Activated CD8-positive, alpha-beta memory T cell treated with anti-CD3 and anti-CD28 coated beads for 36 hours (primary cell): Measurements from ENCODE around the gene CLK3. TPM values are rescaled to one million over a fixed set of nuclear protein-coding genes. Genes with fewer than 3 reads are reported as not detected.
"Not testable (repeated sequence)": the region's sequence is repeated elsewhere in the genome, so short reads cannot be mapped to it uniquely, and the experiment has no call there.

Experiments
- CTCF ChIA-PET: fragments of 350-600 bp; sonication (Branson Sonifier 250); formaldehyde crosslinking; loops from one replicate; lab custom pipeline; 2021; ENCODE audit warnings: antibody characterized with exemption; lab: Charles Lee
- POLR2A ChIA-PET: fragments of 350-600 bp; sonication (Branson Sonifier 250); formaldehyde crosslinking; loops from one replicate; lab custom pipeline; 2021; ENCODE audit warnings: antibody characterized with exemption; lab: Charles Lee
- total RNA-seq, 2 experiments: library from RNA; stranded (reverse); gene quantifications; one replicate each; pipeline ENCODE4 v1.2.3, GENCODE V29; 2021

Gene CLK3
- 100 to 1,000 TPM; 109 to 112 TPM for total RNA-seq

DNA sequence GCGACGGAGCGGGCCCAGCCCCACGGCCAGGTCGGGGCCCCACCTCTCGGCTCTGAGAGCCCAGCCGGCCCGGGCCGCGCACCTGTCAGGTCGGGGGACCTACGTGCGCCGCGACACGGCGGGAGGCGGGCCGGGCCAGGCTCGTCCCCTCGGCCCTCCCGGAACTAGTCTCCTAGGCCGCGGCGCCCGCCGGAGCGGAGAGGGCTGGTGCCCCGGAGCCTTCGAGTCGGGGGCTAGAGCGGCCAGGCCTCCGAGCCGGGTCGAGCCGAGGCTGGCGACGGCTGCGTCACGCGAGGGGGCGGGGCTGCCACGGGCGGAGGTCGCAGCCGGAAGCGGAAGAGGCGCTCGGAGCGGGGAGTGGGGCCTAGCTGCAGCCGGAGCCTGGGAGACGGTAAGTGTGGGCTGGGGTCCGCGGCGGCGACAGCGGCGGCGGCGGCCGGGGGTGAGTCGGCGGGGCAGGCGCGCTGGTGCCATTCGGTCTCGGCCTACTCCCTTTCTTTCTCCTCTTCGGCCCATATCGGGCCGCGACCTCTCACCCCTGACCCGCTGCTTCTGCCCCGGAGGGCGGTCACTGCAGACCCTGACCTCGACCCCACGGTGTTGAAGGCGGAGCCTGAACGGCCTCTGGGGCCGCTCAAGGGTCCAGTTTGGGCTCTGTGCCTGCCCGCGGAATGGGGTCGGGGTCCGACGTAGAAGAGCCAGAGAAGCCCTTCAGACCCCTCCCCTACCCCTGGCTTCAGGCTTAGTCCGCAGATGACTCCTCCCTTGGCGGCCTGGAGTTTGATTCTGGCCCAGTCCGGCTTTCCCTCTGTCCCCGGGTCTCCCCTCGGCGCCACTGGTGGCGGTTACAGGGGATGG, at the start of gene CLK3:
Gene CLK3 (plus strand): TSS at position 329 of the 858 bp plus-strand sequence. CDS start 3,361 bp downstream, outside the sequence.
- CTCF ChIA-PET = interaction anchor here (0.9 to 13.5 kb wide), 7 partner anchors 18 to 242 kb away, joined by 3 to 131 read pairs (median 3); partner anchors contain the start of gene UBL7
- POLR2A ChIA-PET = interaction anchor here (0.5 to 2.9 kb wide), 11 partner anchors 9 to 1284 kb away, joined by 3 to 13 read pairs (median 3); partner anchors contain the start of genes FAM219B, IMP3 and PML

DNA sequence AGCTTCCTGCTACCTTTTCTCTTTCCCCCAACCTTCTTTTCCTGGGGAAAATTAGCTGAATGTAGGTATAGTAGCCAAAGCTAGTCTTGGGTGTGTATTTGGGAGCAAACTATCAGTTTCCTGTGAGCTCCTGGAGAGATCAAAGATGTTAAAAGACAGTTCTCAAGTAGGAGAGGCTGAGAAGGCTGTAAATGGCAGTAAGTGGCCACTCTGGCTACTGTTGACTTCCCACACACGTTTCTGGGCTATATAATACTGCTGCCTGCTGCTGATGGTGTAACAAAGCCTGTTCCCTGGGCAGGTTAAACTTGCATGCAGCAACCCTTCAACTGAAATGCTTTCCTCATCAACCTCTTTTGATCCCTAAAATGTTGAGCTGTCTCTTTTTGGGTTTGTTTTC, 47.0 kb upstream of the CLK3 start:
- ChIA-PET CTCF (no interaction called here), POLR2A (interaction anchor here (0.5 to 1.3 kb wide), 2 partner anchors 11 to 28 kb away, joined by 3 to 4 read pairs; partner anchors contain the start of gene ARID3B)

DNA sequence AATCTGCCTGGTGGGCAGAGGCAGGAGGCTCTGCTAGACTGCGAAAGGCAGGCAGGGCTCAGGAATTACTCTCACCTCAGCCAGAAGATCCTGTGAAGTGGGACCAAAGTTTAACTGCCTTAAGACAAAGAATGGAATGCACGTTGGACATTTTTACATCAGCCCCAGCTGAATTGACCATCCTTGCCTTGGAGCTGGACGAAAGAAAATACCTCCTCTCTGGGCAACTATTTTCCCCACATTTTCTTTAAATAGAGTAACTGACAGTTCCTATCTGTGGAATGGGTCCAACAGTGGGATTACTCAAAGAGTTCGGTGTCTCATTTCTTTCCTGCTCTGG, 45.9 kb upstream of the CLK3 start:
- CTCF ChIA-PET = no interaction called here

DNA sequence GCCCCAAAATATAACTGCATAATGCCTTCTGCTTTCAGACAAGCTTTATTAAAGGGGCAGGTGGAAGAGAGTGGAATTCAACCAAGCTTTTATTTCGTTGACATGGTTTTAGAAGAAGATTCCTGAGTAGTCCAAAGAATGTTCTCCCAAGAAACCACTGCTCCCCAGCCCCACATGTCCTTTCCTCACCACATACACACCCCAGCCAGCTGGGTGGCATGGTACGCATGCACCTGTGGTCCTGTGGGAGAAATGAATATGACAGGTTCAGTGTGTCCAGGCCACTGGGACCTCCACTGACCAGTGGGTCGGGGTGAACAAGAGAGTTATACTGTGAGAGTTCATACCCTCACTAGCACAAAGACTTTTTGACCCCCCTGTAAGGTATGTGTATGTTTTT, 44.4 kb upstream of the CLK3 start:
- CTCF ChIA-PET = interaction anchor here (0.7 kb wide), 1 partner anchor 186 kb away, joined by 3 read pairs; no protein-coding TSS in a partner anchor
- POLR2A ChIA-PET = interaction anchor here (0.6 kb wide), 1 partner anchor 31 kb away, joined by 4 read pairs; no protein-coding TSS in a partner anchor

More for the DNA sequence above, 45.9 kb upstream of the CLK3 start:
- POLR2A ChIA-PET = interaction anchor here (0.5 kb wide), 1 partner anchor 13 kb away, joined by 5 read pairs; no protein-coding TSS in a partner anchor

DNA sequence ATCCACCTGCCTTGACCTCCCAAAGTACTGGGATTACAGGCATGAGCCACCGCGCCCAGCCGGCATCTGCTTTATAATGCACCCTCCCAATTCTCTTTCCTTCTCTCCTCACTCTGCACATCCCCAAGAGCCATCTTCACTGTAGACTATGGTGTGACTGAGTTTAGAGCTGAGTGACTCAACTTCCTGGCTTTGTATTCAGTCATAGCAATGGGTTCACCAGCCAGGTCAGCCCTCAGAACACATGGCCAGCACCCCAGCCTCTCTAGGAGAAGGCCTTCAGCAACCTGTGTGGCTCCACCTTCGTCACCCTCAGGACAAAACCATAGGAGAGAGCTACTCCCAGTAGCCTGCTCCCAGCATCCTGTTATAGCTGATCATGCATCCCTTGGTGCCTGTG, 41.6 kb upstream of the CLK3 start:
- CTCF ChIA-PET = interaction anchor here (0.7 to 1.0 kb wide), 2 partner anchors 60 to 151 kb away, joined by 3 read pairs; partner anchors contain the start of gene CYP1A1
- POLR2A ChIA-PET = no interaction called here

DNA sequence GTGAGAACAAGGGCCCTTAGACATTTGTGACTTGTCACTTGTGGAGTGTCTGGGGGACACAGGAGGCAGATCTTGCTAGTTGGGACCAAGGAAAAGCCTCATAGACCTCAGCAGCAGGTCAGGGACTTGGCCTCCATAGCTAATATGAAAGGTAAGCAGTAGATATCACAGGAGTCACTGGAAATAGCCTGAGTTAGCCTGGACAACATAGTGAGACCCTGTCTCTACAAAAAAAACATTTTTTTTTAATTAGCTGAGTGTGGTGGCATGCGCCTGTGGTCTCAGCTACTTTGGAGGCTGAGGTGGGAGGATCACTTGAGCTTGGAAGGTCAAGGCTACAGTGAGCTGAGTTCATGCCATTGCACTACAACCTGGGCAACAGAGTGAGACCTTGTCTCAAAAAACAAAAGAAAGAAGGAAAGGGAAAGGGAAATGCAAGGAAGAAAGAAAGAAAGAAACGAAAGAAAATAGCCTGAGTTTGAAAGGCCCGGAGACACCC, 37.1 kb upstream of the CLK3 start:
- POLR2A ChIA-PET = interaction anchor here (0.7 kb wide), 1 partner anchor 21 kb away, joined by 3 read pairs; no protein-coding TSS in a partner anchor

DNA sequence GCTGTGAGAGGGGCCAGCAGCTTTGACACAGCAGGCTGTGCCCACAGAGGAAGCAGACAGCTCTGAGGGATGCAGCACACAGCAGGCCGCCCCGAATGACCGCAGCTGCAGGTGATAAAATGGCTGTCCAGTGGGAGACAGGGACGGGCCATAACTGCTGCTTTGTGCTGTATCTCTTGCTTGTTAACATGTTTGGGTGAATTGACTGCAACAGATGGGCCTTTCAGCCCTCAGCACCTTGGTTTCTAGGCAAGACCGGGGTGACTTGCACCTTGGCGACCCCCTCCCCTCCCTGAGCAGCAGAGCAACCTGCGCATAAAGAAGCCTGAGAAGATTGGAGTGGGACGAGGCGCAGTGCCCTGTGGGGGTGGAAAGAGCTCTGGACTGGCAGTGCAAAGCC, 36.6 kb upstream of the CLK3 start:
- ChIA-PET CTCF (no interaction called here), POLR2A (no interaction called here)

More for the DNA sequence above, 37.1 kb upstream of the CLK3 start:
- CTCF ChIA-PET = no interaction called here

DNA sequence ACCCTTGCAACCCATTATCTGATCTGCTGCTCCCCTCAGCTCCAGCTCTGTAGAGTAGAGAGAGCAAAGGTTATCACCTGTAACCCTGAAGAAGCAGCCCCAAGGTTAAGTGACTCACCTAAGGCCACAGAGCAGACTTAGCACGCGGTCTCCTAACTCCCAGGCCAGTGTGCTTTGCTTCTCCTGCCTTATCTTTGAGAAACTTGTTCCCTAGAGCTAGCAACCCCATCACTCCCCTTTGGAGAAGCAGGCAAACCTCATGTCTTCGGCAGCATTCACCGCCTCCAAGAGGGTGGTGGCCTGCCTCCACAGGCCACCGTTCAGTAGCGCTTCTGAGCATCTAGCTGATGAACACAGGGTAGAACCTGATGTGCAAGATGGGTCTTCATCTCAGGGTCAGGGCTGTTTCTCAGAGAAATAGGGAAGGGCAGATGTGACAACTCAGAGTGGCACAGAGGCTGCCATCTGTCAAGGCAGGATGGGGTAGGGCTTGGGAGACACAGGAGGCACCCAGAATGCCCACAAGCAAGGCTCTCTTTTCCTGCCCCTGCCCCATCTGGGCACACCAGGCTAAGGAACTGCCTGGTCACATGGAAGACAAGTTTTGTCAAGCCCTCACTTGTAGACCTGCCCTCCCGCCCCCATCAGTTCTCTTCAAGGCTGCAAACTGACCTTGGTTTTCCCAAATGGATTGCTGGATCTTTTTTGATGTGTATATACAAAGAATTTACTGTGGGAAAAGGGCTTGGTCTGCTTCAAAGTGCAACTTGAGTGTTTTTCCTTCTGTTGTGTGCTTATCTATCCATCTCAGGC, 34.9 kb upstream of the CLK3 start:
- POLR2A ChIA-PET = interaction anchor here (0.6 kb wide), 1 partner anchor 31 kb away, joined by 4 read pairs; no protein-coding TSS in a partner anchor
- CTCF ChIA-PET = no interaction called here

DNA sequence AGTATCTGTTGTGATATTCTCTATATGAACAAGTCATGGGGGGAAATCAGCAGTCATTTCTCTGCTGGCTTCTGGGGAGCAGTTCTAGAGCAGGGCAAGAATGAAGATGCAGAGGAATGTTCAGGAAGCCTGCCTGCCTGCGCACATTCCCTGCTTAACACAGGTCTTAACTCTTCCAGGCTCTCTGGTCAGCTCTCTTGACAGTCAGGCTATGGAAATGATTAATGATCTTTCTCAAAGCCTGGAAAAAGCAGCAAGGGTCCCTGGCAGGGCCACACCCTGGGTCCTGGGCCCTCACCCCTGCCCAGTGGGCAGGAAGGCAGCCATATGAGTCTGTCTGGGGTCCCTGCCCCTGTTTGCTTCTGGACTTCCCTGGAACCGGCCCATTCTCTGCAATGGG, 31.4 kb upstream of the CLK3 start:
- CTCF ChIA-PET = no interaction called here
- POLR2A ChIA-PET = no interaction called here

DNA sequence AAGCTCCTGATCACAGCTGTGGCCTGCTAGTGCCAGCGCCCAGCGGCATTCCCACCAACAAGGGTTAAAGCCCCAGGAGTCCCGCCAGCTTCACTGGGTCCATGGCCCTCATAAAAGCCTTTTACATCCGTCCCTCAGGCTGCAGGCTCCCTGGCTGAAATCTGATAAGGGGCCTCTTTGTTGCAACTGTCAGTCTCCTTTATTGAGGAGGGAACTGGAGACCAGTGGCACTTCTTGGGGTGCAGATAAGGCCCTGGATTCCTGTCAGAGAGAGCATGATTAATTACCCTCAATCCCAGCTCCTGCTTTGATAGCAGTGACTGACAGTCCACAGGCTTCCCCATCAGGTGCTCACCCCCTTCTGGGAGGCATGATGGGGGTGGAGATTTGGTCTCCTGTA, 30.9 kb upstream of the CLK3 start:
- CTCF ChIA-PET = no interaction called here
- POLR2A ChIA-PET = no interaction called here

DNA sequence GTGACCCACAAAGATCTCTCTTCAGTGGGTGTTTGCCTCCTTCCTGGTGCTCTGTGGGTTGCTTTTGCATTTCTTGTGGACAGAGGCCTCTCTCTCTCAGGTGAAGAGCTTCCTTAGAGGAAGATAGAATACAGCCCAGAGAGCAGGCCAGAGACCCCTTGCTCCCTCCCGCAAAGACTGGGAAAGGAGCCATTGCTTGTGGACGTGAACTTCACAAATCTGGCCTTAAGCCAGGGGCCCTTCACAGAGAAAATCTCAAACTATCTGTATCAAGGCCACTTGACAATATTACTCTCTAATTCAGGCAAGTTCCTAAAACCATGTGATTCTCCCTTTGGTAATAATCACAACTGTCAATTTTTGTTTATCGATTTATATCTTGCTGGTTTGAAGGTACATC, 30.4 kb upstream of the CLK3 start:
- CTCF ChIA-PET = no interaction called here

DNA sequence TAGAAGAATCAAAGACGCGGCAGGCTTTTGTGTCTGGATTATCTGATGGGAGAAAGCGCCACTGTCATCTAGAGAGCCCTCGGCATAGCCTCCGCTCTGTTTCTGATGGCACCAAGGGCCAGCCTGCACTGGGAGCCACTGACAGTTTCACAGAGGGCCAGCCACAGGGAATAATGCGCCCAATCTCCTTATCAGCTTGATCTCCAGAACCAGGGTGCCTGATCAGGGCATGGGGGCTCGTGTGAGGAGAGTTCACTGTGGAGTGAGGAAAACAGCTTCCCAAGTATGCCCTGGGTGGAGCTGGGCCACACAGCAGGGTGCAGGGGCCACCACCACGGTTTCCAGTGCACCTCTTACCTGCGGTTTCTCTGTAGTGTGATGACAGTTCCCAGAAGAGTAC, 29.8 kb upstream of the CLK3 start:
- ChIA-PET POLR2A (no interaction called here), CTCF (no interaction called here)

More for the DNA sequence above, 30.4 kb upstream of the CLK3 start:
- POLR2A ChIA-PET = no interaction called here

DNA sequence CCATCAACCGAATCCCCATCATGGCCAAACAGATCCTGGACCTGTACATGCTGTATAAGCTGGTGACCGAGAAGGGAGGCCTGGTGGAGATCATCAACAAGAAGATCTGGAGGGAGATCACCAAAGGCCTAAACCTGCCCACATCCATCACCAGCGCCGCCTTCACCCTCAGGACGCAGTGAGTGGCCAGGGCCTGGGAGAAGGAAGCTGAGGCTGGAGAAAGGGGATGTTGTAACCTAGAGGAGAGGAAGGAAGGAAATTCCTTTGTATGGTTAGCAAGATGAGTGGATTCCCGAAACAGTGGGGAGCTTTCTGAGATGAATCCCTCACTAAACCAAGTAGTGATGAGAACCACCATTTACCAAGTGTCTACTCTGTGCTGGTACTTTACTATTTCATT, 25.8 kb upstream of the CLK3 start:
- CTCF ChIA-PET = interaction anchor here (1.1 kb wide), 1 partner anchor 180 kb away, joined by 3 read pairs; no protein-coding TSS in a partner anchor
- POLR2A ChIA-PET = no interaction called here

DNA sequence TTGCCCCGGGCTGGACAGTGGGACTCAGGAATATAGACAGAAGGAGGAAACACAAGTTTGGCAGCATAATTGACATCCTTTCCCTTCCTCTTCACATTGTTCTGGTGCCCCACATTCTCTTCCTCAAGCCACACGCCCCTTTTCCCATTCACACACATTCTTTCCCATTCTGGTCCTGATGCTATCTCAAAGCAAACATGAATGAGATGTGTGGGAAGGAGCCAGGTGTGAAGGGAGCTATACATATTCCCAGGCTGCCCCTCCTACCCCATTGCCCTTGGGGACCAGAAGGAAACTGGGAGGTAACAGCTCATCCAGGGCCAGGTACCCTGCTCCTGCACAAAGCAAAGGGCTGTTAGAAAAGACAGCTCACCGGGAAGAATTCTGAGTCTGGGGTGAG, 23.4 kb upstream of the CLK3 start:
- POLR2A ChIA-PET = no interaction called here

DNA sequence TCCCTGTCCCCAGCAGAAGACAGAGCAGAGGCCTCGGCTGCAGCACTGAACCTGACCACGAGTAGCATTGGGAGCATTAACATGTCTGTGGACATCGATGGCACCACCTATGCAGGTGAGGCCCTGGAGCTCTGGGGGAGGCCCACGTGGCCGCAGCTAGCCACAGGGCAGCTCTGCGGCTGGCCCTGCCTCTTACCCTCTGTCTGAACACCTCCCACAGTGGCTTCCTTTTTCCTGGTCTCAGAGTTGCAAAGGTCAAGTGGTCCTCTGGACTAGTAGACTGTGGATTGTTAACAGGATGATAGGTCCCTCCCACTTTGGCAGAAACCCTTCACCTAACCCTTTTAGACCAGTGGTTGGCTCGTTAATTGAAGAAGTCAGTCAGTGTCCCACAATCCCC, 22.5 kb upstream of the CLK3 start:
- ChIA-PET POLR2A (interaction anchor here (0.7 kb wide), 1 partner anchor 29 kb away, joined by 3 read pairs; no protein-coding TSS in a partner anchor), CTCF (no interaction called here)

More for the DNA sequence above, 23.4 kb upstream of the CLK3 start:
- CTCF ChIA-PET = interaction anchor here (1.4 kb wide), 1 partner anchor 10 kb away, joined by 3 read pairs; no protein-coding TSS in a partner anchor

DNA sequence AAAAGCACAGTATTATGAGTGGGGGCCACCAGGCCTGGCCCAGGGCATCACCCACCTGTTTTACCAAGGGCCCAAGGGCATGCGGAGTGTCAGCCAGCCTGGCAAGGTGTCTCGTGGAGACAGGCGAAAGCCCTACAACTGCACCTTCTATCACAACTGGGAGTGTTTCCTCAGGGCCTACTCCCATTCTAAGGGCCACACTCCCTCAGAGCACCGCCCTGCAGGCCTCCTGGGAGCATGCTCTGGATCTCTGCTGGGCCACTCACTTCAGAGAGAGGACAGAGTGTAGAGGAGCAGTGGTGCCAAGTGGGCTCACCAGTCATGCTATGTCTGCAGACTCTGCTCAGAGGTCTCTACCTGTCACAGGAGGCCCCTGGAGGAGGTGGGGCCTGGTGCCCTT, 21.2 kb upstream of the CLK3 start:
- ChIA-PET POLR2A (no interaction called here), CTCF (interaction anchor here (0.6 to 1.1 kb wide), 2 partner anchors 12 to 545 kb away, joined by 3 read pairs; no protein-coding TSS in a partner anchor)

DNA sequence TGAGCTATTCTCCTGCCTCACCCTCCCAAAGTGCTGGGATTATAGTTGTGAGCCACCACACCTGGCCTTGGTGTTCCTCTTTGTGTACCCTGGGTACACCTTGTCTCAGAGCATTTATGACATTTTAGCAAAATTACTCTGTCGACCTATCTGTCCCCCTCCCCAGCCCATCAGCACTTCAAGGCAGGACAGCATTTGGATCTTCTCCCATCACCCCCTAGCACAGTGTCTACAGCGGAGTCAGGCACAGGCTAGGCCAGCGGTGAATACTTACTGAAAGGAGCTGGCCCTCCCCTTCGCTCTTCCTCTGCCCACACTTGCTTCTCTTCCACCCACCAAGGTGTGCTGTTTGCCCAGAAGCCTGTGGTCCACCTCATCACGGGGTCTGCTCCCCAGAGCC, 20.4 kb upstream of the CLK3 start:
- ChIA-PET CTCF (interaction anchor here (0.6 to 1.1 kb wide), 3 partner anchors 12 to 1238 kb away, joined by 3 read pairs; no protein-coding TSS in a partner anchor), POLR2A (no interaction called here)

DNA sequence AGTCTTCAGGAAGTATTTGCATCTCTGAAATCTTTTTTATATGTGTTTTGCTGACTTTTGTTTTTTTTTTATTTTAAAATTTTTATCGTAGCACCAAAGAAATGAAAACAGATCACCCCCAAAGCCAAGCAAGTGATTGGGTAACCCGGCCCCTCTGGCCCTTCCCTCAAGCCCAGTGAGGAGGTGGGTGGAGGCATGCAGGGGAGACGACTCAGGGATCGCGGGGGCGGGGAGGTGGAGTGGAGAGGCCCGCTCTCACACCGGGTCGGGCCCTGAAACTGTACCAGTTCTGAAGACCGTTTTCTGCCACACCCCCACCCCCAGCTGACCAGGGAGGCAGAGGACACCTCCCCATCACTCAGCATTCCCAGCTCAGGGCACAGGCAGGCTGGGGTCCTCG, 18.9 kb upstream of the CLK3 start:
- POLR2A ChIA-PET, CTCF ChIA-PET: not testable (repeated sequence)

DNA sequence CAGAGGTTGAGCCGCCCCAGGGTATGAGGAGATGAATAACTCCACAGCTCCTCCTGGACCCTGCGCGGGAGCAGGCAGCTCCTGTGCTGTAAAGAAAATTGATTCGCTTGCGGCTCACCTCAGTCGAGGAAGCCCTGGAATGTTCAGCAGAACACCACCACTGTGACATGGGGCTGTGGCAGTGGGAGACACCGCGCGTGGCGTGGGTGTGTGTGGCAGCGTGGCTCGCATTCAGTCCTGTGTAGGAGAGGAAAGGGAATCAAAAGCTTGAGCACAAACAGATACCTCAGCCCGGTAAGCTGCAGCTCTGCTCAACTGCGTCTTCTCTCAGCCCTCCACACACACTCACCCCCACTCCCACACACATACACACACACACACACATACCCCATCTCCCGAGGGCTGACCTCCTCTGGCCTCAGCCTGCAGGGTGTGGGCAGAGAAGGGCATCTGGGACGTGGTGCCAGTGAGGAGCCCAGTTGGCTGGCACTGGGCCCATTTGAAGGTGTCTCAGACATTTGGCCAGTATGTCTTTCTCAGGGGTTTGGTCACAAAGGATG, 18.4 kb upstream of the CLK3 start:
- POLR2A ChIA-PET = interaction anchor here (1.2 to 3.1 kb wide), 2 partner anchors 17 to 56 kb away, joined by 10 to 13 read pairs; partner anchors contain the start of gene ARID3B
- CTCF ChIA-PET = not testable (repeated sequence)
